ENCODE data around the gene RIOX2. TPM values are rescaled to one million over a fixed set of nuclear protein-coding genes. Genes with fewer than 3 reads are reported as not detected.
A peak's percentile ranks its signal among the peaks of the same experiment; 100 is the strongest.

The RIOX2 gene
- total RNA-seq, 1 donor = 32.7 TPM

DNA sequence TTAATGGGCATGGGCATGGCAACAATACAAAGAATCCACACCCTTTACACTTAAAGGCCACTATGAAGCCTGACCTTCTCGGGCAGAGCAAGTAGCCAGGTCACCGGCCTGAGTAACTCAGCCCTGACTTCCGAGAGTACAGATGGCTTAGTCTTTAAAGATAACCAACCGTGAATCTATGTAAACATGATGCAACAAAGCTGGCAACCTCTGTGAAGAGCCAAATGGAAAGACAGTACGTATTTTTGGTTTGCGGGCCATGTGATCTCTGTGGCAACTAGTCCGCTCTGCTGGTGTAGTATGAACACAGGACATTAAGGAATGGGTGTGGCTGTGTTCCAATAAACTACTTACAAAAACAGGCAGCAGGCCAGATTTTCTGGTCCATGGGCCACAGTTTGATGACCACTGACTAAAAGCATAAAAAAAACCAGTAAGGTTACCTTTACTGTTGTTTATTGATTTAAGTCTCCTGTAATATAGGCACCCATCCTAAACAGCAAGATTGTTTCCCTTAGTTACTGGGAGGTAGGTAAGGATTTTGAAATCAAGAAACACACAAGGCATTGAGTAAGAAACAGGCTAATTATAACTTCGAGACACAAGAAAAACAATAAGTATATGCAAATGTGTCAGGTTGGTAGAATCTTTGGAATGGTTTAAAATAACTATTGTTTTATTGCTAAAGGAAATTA, 14.5 kb downstream of the RIOX2 start:
- H3K4me3 ChIP-seq (ENCODE audit: low read depth, low read length) = no peak overlapping the region
- no peak for DNase-seq (ENCODE audit: low read depth)
- TF ChIP-seq, protein P1, sequence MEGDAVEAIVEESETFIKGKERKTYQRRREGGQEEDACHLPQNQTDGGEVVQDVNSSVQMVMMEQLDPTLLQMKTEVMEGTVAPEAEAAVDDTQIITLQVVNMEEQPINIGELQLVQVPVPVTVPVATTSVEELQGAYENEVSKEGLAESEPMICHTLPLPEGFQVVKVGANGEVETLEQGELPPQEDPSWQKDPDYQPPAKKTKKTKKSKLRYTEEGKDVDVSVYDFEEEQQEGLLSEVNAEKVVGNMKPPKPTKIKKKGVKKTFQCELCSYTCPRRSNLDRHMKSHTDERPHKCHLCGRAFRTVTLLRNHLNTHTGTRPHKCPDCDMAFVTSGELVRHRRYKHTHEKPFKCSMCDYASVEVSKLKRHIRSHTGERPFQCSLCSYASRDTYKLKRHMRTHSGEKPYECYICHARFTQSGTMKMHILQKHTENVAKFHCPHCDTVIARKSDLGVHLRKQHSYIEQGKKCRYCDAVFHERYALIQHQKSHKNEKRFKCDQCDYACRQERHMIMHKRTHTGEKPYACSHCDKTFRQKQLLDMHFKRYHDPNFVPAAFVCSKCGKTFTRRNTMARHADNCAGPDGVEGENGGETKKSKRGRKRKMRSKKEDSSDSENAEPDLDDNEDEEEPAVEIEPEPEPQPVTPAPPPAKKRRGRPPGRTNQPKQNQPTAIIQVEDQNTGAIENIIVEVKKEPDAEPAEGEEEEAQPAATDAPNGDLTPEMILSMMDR (IDR thresholded peaks at IDR 0.05; ENCODE audit: insufficient read depth, low read length) = no peak

DNA sequence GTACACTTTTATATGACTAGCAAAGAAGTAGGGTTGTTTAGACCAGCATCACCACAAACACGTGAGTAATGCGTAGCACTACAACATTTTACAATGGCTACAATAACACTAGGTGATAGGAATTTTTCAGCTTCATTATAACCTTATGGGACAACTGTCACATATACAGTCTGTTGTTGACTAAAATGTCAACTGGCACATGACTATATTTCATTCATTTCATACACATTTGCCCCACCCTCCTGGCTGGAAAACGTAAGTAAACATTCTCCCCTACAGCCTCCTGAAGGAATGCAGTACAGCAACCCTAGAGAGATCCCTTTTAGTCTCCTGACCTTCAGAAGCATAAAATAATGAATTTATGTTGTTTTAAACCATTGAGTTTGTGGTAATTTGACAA, 16.2 kb downstream of the RIOX2 start:
- no peak for DNase-seq (ENCODE audit: low read depth)
- TF ChIP-seq, protein P1 (IDR thresholded peaks at IDR 0.05; ENCODE audit: insufficient read depth, low read length) = no peak

DNA sequence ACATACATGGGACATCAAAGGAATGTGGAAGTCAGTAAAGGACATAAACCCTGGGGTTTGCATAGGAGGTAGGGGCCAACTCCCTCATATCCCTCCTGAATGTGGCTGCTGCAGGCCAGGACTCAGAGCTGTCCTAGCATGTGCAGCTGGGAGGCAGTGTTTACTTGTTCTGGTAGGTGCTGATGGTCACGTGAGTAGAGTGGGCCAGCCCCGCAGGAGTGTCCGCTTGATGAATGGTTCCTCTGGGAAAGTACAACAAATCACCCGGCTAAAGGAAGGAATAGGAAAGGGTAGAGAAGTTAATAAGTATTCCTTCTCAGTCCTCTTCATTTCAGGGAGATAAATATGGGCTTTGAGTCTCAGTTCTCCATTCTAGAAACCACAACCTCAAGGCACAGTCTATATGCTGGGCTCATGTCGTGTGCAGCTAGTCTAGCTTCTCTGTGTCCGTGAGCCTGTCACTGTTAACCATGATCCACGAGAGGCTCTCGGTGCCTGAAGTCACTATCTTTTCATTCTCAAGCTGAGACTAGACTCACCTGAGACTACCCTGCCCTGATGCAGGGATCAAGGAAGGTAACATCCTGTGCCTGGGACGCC, 17.9 kb downstream of the RIOX2 start:
- TF ChIP-seq, protein P1 (IDR thresholded peaks at IDR 0.05; ENCODE audit: insufficient read depth, low read length) = no peak
- H3K4me3 ChIP-seq (ENCODE audit: low read depth, low read length) = no peak overlapping the region
- DNase-seq (ENCODE audit: low read depth) = no peak

More for the DNA sequence above, 16.2 kb downstream of the RIOX2 start:
- H3K4me3 ChIP-seq (ENCODE audit: low read depth, low read length) = no peak overlapping the region

DNA sequence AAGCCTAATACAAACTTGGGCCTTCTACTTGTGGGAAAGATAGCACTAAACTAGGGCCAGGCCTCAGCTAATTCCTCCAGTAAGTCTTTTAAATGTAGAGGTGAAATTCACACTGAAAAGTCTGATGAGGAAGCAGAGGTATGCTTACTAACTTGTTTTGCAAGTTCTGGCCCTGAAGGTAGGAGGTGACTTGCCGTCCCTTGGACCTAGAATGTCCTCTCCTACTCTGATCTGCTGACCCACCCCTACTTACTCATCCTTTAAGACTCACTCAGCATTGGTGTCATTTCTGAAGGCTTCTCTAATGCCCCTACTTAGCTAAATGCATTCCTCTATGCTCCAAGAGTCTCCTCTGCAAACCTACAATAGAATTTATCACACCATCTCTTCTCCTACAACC, 19.4 kb downstream of the RIOX2 start:
- DNase-seq (ENCODE audit: low read depth) = no peak
- no peak overlapping the region for H3K4me3 ChIP-seq (ENCODE audit: low read depth, low read length)
- TF ChIP-seq, protein P1 (IDR thresholded peaks at IDR 0.05; ENCODE audit: insufficient read depth, low read length) = no peak

DNA sequence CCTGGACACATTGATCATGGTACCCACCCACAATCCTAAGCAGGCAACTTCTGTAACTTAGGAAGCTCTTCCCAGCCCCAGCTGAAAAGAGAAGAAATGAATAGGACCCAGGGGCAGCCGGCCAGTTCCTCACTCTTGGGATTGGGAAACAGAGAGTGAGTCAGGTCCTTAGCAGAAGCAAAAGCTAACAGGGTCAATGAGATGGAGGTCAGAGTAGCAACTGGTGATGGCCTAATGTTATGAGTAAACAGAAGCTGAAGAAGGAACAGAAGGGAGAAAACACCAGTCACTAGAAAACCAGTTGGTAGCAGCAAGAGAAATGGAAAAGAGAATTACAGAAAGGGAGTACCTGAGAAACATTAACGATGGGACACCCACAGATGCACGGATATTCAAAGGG, 20.0 kb downstream of the RIOX2 start:
- TF ChIP-seq, protein P1 (IDR thresholded peaks at IDR 0.05; ENCODE audit: insufficient read depth, low read length) = no peak
- no peak overlapping the region for H3K4me3 ChIP-seq (ENCODE audit: low read depth, low read length)
- DNase-seq (ENCODE audit: low read depth) = peak; percentile 45

DNA sequence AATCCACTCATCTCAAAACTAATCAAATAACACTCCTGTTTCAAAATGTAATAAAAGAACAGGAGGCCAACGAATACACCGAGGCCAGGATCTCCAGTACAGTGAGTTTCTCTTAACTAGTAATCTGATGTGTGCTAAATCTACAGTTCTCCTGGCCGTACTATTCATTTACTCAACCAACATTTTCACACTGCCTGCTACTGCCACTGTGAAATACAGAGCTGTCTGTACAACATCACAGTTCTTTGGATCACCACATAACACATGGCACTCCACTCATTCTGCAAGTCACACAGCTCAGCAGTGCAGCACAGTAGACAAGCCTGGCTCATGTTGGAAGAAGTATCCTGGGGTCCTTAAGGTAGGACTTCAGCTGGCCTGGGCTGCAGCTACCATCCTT, 21.9 kb downstream of the RIOX2 start:
- TF ChIP-seq, protein P1 (IDR thresholded peaks at IDR 0.05; ENCODE audit: insufficient read depth, low read length) = no peak
- H3K4me3 ChIP-seq (ENCODE audit: low read depth, low read length) = no peak overlapping the region
- no peak for DNase-seq (ENCODE audit: low read depth)

Data from fibroblast of the aortic adventitia (primary cell).